Stimulated activated naive CD4-positive, alpha-beta T cell (primary cell): ENCODE measurements around the gene HLA-DOA.

Experiments used
- DNase-seq, 6 experiments: peaks; one replicate each; lab custom pipeline; 2025; lab: John Stamatoyannopoulos, UW

The HLA-DOA gene

GRCh38 chr6:32977953-32978324 is 31.5 kb downstream of the HLA-DOA start:
- no peak for DNase-seq

GRCh38 chr6:32977272-32977952 is 32.0 kb downstream of the HLA-DOA start:
- no peak for DNase-seq

GRCh38 chr6:32976334-32977069 is 32.9 kb downstream of the HLA-DOA start:
- no peak for DNase-seq

- DNase-seq, result no peak
Measured at GRCh38 chr6:32975886-32976285, 33.5 kb downstream of the HLA-DOA start.

GRCh38 chr6:32974541-32975308 is 34.7 kb downstream of the HLA-DOA start:
- no peak for DNase-seq

GRCh38 chr6:32974016-32974333 is 35.4 kb downstream of the HLA-DOA start:
- peak in 3 of 6 experiments; percentile 32 to 64 (median 50) for DNase-seq

- peak in 5 of 6 experiments; percentile 44 to 76 (median 66) for DNase-seq
Measured at GRCh38 chr6:32973144-32974015, 36.0 kb downstream of the HLA-DOA start.

GRCh38 chr6:32972353-32973143 is 36.8 kb downstream of the HLA-DOA start:
- DNase-seq, result peak; percentile 69 to 82 (median 74)

- DNase-seq, result peak; percentile 99 to 100 (median 100)
Measured at GRCh38 chr6:32971581-32972352, 37.6 kb downstream of the HLA-DOA start.

GRCh38 chr6:32971242-32971580 is 38.2 kb downstream of the HLA-DOA start:
- no peak for DNase-seq

GRCh38 chr6:32970413-32971241 is 38.8 kb downstream of the HLA-DOA start:
- peak; percentile 48 to 84 (median 68) for DNase-seq

- peak; percentile 41 to 85 (median 66) for DNase-seq
Measured at GRCh38 chr6:32969685-32970412, 39.5 kb downstream of the HLA-DOA start.

GRCh38 chr6:32968867-32969684 is 40.3 kb downstream of the HLA-DOA start:
- DNase-seq, result peak; percentile 45 to 60 (median 50)

GRCh38 chr6:32968093-32968866 is 41.1 kb downstream of the HLA-DOA start, which contains the start of gene BRD2:
Gene BRD2, plus strand, starts transcription at chr6:32968594. Its CDS starts 4,305 bp downstream, at chr6:32972899.
- peak; percentile 93 to 99 (median 96) for DNase-seq

GRCh38 chr6:32967151-32968091 is 42.0 kb downstream of the HLA-DOA start:
- DNase-seq, result peak in 2 of 6 experiments; percentile 8 to 46

- no peak for DNase-seq
Measured at GRCh38 chr6:32964776-32965175, 44.6 kb downstream of the HLA-DOA start.
